Testis (tissue), 3 donors: ENCODE measurements around the gene HDAC3. TPM values are rescaled to one million over a fixed set of nuclear protein-coding genes. Genes with fewer than 3 reads are reported as not detected.
A peak's percentile ranks its signal among the peaks of the same experiment; 100 is the strongest.

Experiments
- DNase-seq: peaks from one replicate; pipeline ENCODE4 v3.0.0-alpha.2; 2019
- H3K27ac ChIP-seq, 2 donors: fragments of 200-600 bp; sonication (generic); one replicate each; pipeline ENCODE4 v1.5.1; 2019
- H3K27me3 ChIP-seq: fragments of 200-600 bp; sonication (generic); one replicate; pipeline ENCODE4 v1.5.1; 2019
- H3K36me3 ChIP-seq: fragments of 200-600 bp; sonication (generic); one replicate; pipeline ENCODE4 v1.5.1; 2017; ENCODE audit warnings: low read depth; ENCODE audit errors: missing control alignments
- H3K4me1 ChIP-seq: fragments of 200-600 bp; sonication (generic); one replicate; pipeline ENCODE4 v1.5.1; 2019
- H3K4me3 ChIP-seq, 2 donors: fragments of 200-600 bp; sonication (generic); one replicate each; pipeline ENCODE4 v1.5.1; 2017 to 2019
- H3K9me3 ChIP-seq: fragments of 200-600 bp; sonication (generic); one replicate; pipeline ENCODE4 v1.5.1; 2017
- CTCF ChIP-seq, 3 experiments: fragments of 450-650 bp in 2 of 3; fragments of 200-600 bp in 1 of 3; sonication (generic) in 1 of 3; IDR thresholded peaks; one replicate each; pipeline ENCODE4 v1.5.1; 2016 to 2019; ENCODE audit warnings: antibody characterized with exemption in 3 of 3, mild to moderate bottlenecking in 2 of 3, moderate library complexity in 1 of 3
- POLR2A ChIP-seq: fragments of 450-650 bp; IDR thresholded peaks from one replicate; pipeline ENCODE4 v1.6.1; 2017; ENCODE audit warnings: antibody characterized with exemption, mild to moderate bottlenecking, moderate library complexity
- WGBS, 2 donors: methylation state at CpG; one replicate each; pipeline ENCODE4 v1.1.5; 2018; 5-methylcytosine and 5-hydroxymethylcytosine counted together
- intact Hi-C: fragments of 100-400 bp; cut with DNase I; formaldehyde crosslinking; loops from one replicate; pipeline ENCODE4 v1.15.1; 2023; ENCODE audit warnings: low total_unique reads
- polyA plus RNA-seq: library from polyadenylated mRNA; stranded (reverse); fragments of 350-450 nt; fragmentation: Illumina TruSeq; extraction: RNeasy Lipid Tissue Mini Kit (QIAGEN cat#74804); gene quantifications from one replicate; pipeline ENCODE4 v1.2.3, GENCODE V29; 2014; ENCODE audit warnings: low read depth, low replicate concordance; ENCODE audit not compliant: insufficient read depth
- total RNA-seq, 2 donors: library from RNA; depleted of rRNA; stranded (reverse); fragments of >200 nt; gene quantifications; one replicate each; pipeline ENCODE4 v1.2.3, GENCODE V29; 2016

HDAC3 gene
- total and polyA plus RNA-seq, 3 donors from 2014 or later: 57.3 to 76.5 (median 63.9) TPM

- H3K36me3 ChIP-seq: no peaks in the 10 kb centered on the region
- H3K27ac ChIP-seq: peak overlapping the region; percentile 64 to 86
- peak; percentile 47 for DNase-seq
- 1% methylated on average over 33 to 36 of the region's 36 CpGs for WGBS, 2 donors
- H3K4me3 ChIP-seq: peak overlapping the region; percentile 83 to 89
- H3K27me3 ChIP-seq: no peaks in the 10 kb centered on the region
- TF ChIP-seq CTCF (IDR thresholded peaks at IDR 0.05): no peak
- no peak for TF ChIP-seq POLR2A
- no peaks in the 10 kb centered on the region for H3K9me3 ChIP-seq
- intact Hi-C loops: no loop called here
- H3K4me1 ChIP-seq: no peaks in the 10 kb centered on the region
These were observed 18.4 kb downstream of the HDAC3 start for GRCh38 chr5:141618030-141618803.

- Histone ChIP-seq H3K4me3 (peak overlapping the region; percentile 83 to 89), H3K27ac (peak overlapping the region; percentile 64 to 86), H3K27me3 (no peaks in the 10 kb centered on the region), H3K36me3 (no peaks in the 10 kb centered on the region), H3K4me1 (no peaks in the 10 kb centered on the region), H3K9me3 (no peaks in the 10 kb centered on the region)
- TF ChIP-seq POLR2A (no peak), CTCF (IDR thresholded peaks at IDR 0.05) (no peak)
- 8 to 20% methylated on average over 9 of the region's 9 CpGs for WGBS, 2 donors
- intact Hi-C loops: no loop called here
- no peak for DNase-seq
These were observed 19.0 kb downstream of the HDAC3 start for GRCh38 chr5:141617682-141618029.

GRCh38 chr5:141617128-141617527 is 19.5 kb downstream of the HDAC3 start:
- peak overlapping the region in 1 of 2 donors; percentile 89 for H3K4me3 ChIP-seq
- 27 to 64% methylated on average over 2 of the region's 2 CpGs for WGBS, 2 donors
- H3K4me1 ChIP-seq: no peaks in the 10 kb centered on the region
- H3K27ac ChIP-seq: peak overlapping the region in 1 of 2 donors; percentile 86
- no peaks in the 10 kb centered on the region for H3K36me3 ChIP-seq
- intact Hi-C loops: no loop called here
- no peaks in the 10 kb centered on the region for H3K9me3 ChIP-seq
- DNase-seq: no peak
- H3K27me3 ChIP-seq: no peaks in the 10 kb centered on the region
- TF ChIP-seq POLR2A: no peak
- TF ChIP-seq CTCF (IDR thresholded peaks at IDR 0.05): no peak

- H3K27ac ChIP-seq: no peak overlapping the region
- intact Hi-C loops: no loop called here
- H3K36me3 ChIP-seq: no peaks in the 10 kb centered on the region
- H3K4me3 ChIP-seq: no peak overlapping the region
- H3K27me3 ChIP-seq: no peaks in the 10 kb centered on the region
- DNase-seq: no peak
- TF ChIP-seq CTCF (IDR thresholded peaks at IDR 0.05) (no peak), POLR2A (no peak)
- H3K9me3 ChIP-seq: no peaks in the 10 kb centered on the region
- 58 to 80% methylated on average over 9 of the region's 9 CpGs for WGBS, 2 donors
- H3K4me1 ChIP-seq: no peaks in the 10 kb centered on the region
These were observed 20.5 kb downstream of the HDAC3 start for GRCh38 chr5:141615991-141616720.
